PC-3 (cell line): ENCODE measurements around the gene GTF2H4. TPM values are rescaled to one million over a fixed set of nuclear protein-coding genes. Genes with fewer than 3 reads are reported as not detected.

ENCODE experiments used
- ATAC-seq: fragments of 200-7000 bp; cut with Tn5 transposase; 2 replicates; pipeline ENCODE4 v1.9.1; 2020; ENCODE audit warnings: mild to moderate bottlenecking, moderate library complexity
- BruUV-seq: library from RNA; stranded (reverse); fragments of 400-500 nt; replicated peaks from 2 replicates; lab custom pipeline; 2021; lab: Mats Ljungman, UMichigan
- CTCF ChIA-PET: fragments of 300-600 bp; sonication (Branson Sonifier 250); formaldehyde crosslinking; loops from one replicate; lab custom pipeline; 2022; ENCODE audit warnings: antibody characterized with exemption; lab: Charles Lee
- POLR2A ChIA-PET: fragments of 300-600 bp; sonication (Branson Sonifier 250); formaldehyde crosslinking; loops from one replicate; lab custom pipeline; 2022; ENCODE audit warnings: antibody characterized with exemption; ENCODE audit not compliant: unreplicated experiment; lab: Charles Lee
- DNase-seq: peaks from one replicate; pipeline ENCODE4 v3.0.0-alpha.2; 2015
- H2AFZ ChIP-seq: fragments of 300-600 bp; sonication (generic); 2 replicates; pipeline ENCODE4 v1.6.0; 2016; ENCODE audit warnings: antibody characterized with exemption, low read length
- H3F3A ChIP-seq: fragments of 300-600 bp; sonication (generic); one replicate; pipeline ENCODE4 v1.6.0; 2017; ENCODE audit warnings: antibody characterized with exemption, low read length, control low read depth, mild to moderate bottlenecking; ENCODE audit not compliant: unreplicated experiment
- H3K27ac ChIP-seq: fragments of 300-600 bp; sonication (generic); 2 replicates; pipeline ENCODE4 v1.5.1; 2016; ENCODE audit warnings: mild to moderate bottlenecking, low read length
- H3K27me3 ChIP-seq: fragments of 300-600 bp; sonication (generic); 2 replicates; pipeline ENCODE4 v1.6.1; 2016; ENCODE audit warnings: low read length, mixed read lengths
- H3K36me3 ChIP-seq: fragments of 300-600 bp; sonication (generic); 2 replicates; pipeline ENCODE4 v1.6.1; 2016; ENCODE audit warnings: low read depth, mixed run types, low read length, mixed read lengths
- H3K4me1 ChIP-seq: fragments of 300-600 bp; sonication (generic); 2 replicates; pipeline ENCODE4 v1.5.1; 2016; ENCODE audit warnings: low read length; ENCODE audit not compliant: insufficient read depth
- H3K4me2 ChIP-seq: fragments of 300-600 bp; sonication (generic); 2 replicates; pipeline ENCODE4 v1.6.0; 2016; ENCODE audit warnings: low read length
- H3K4me3 ChIP-seq: fragments of 300-600 bp; sonication (generic); 2 replicates; pipeline ENCODE4 v1.5.1; 2016; ENCODE audit warnings: mild to moderate bottlenecking, low read length, mixed read lengths
- H3K79me2 ChIP-seq: fragments of 300-600 bp; sonication (generic); 2 replicates; pipeline ENCODE4 v1.6.1; 2017; ENCODE audit warnings: low read length, mixed read lengths
- H3K9ac ChIP-seq: fragments of 300-600 bp; sonication (generic); 2 replicates; pipeline ENCODE4 v1.6.0; 2016; ENCODE audit warnings: mild to moderate bottlenecking, low read length
- H3K9me2 ChIP-seq: fragments of 300-600 bp; sonication (generic); replicated peaks from 2 replicates; pipeline ENCODE4 v1.6.1; 2016; ENCODE audit warnings: mixed run types, low read length, mixed read lengths
- H3K9me3 ChIP-seq: fragments of 300-600 bp; sonication (generic); 2 replicates; pipeline ENCODE4 v1.6.1; 2016; ENCODE audit warnings: low read length, mixed read lengths
- H4K20me1 ChIP-seq: fragments of 300-600 bp; sonication (generic); 2 replicates; pipeline ENCODE4 v1.6.1; 2016; ENCODE audit warnings: low read length, mixed read lengths
- EZH2 ChIP-seq: fragments of 300-600 bp; sonication (generic); IDR thresholded peaks from one replicate; pipeline ENCODE4 v1.6.1; 2017; ENCODE audit warnings: antibody characterized with exemption, mild to moderate bottlenecking, low read length; ENCODE audit not compliant: unreplicated experiment
- EZH2phosphoT487 ChIP-seq: fragments of 300-600 bp; sonication (generic); IDR thresholded peaks from 2 replicates; pipeline ENCODE4 v1.6.1; 2018; ENCODE audit warnings: mild to moderate bottlenecking, antibody characterized with exemption, low read length, borderline replicate concordance
- intact Hi-C: fragments of 100-400 bp; cut with micrococcal nuclease; formaldehyde crosslinking; loops from 2 replicates; pipeline ENCODE4 v1.9.0; 2023
- total RNA-seq: library from RNA; depleted of rRNA; stranded (reverse); fragments of >200 nt; gene quantifications from 2 replicates; pipeline ENCODE4 v1.2.3, GENCODE V29; 2014
- TF ChIP-seq, protein P1 (sequence below): fragments of 300-600 bp; sonication (generic); conservative IDR thresholded peaks from 2 replicates; pipeline ENCODE4 v1.5.1; 2017; ENCODE audit warnings: antibody characterized with exemption, low read depth, mild to moderate bottlenecking, low read length

The GTF2H4 gene
- total RNA-seq, 1 experiment from 2014 or later: 28.7 TPM

DNA sequence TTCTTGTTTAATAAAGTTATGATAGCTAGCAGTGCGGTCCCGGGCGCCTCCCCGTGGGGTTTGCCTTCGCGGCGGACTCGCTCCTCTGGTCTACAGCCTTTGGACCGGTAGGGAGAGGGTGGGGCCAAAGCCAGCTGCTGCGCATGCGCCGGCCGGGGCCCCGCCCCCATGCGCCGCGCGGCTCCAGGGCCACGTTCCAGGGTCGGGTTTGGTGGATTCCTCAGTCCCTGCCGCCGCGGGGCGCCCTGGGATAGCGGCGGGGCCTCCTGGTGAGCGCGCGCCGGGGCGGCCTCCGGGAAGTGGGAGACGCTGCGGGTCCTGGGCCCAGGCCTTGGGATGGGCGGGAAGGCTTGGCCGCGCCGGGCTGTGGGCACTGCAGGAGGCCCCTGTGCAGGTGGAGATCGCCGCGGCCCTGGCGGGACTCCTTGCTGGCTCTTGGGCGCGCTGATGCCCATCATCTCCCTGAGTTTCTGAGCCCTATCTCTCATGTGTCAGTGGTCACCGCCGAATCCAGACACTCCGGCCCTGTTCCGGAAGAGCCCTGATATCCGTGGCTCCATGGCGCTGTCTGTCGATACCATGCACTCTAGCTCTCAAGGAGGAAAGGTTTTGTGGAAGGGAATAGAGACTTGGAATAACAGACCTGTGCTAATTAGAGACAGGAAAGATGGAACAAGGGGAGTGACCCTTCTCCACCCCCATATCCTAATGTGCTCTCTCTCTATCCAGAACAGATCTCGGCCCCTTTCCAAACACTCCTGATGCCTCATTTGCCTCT lies 6.3 kb downstream of the GTF2H4 start, which contains the start of gene VARS2:
Gene VARS2 (plus strand): TSS at position 163 of the 778 bp plus-strand sequence. CDS start 599 bp downstream, at position 762.
- peak; percentile 87 for ATAC-seq
- BruUV-seq: TSS peak; percentile 78
- Histone ChIP-seq H3K27me3 (no peaks in the 10 kb centered on the region), H3K4me1 (peaks cover 28% of the 10 kb centered on the region), H3K9ac (peak within 1 kb of the TSS; percentile 87), H3F3A (no peaks in the 10 kb centered on the region), H4K20me1 (no peaks in the 10 kb centered on the region), H2AFZ (peak within 1 kb of the TSS; percentile 78), H3K4me2 (peak within 1 kb of the TSS; percentile 89), H3K4me3 (peak within 1 kb of the TSS; percentile 67), H3K27ac (peak within 1 kb of the TSS; percentile 51), H3K79me2 (peaks cover 11% of the 10 kb centered on the region), H3K9me3 (no peaks in the 10 kb centered on the region), H3K36me3 (peaks cover 11% of the 10 kb centered on the region; the same call in 1 of the 2 replicates), H3K9me2 (no peaks in the 10 kb centered on the region)
- ChIA-PET CTCF (interaction anchor here (0.5 to 3.6 kb wide), 19 partner anchors 29 to 447 kb away, joined by 3 to 48 read pairs (median 4); partner anchors contain the start of gene PSORS1C1), POLR2A (interaction anchor here (0.6 kb wide), 1 partner anchor 171 kb away, joined by 6 read pairs; no protein-coding TSS in a partner anchor)
- TF ChIP-seq, protein P1, sequence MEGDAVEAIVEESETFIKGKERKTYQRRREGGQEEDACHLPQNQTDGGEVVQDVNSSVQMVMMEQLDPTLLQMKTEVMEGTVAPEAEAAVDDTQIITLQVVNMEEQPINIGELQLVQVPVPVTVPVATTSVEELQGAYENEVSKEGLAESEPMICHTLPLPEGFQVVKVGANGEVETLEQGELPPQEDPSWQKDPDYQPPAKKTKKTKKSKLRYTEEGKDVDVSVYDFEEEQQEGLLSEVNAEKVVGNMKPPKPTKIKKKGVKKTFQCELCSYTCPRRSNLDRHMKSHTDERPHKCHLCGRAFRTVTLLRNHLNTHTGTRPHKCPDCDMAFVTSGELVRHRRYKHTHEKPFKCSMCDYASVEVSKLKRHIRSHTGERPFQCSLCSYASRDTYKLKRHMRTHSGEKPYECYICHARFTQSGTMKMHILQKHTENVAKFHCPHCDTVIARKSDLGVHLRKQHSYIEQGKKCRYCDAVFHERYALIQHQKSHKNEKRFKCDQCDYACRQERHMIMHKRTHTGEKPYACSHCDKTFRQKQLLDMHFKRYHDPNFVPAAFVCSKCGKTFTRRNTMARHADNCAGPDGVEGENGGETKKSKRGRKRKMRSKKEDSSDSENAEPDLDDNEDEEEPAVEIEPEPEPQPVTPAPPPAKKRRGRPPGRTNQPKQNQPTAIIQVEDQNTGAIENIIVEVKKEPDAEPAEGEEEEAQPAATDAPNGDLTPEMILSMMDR: peak; percentile 50
- no peak for TF ChIP-seq EZH2phosphoT487
- no peak for TF ChIP-seq EZH2
- DNase-seq: peak; percentile 97
- intact Hi-C loops: loop anchor here (1.0 kb wide), 2 partner anchors 29 to 86 kb away; no protein-coding TSS in a partner anchor

GRCh38 chr6:30914854-30915590 lies 7.0 kb downstream of the GTF2H4 start:
- Histone ChIP-seq H3K27me3 (no peaks in the 10 kb centered on the region), H3K79me2 (peaks cover 6% of the 10 kb centered on the region; the same call in 1 of the 2 replicates), H4K20me1 (no peaks in the 10 kb centered on the region), H3K36me3 (peaks cover 12% of the 10 kb centered on the region; the same call in 1 of the 2 replicates), H3K9ac (peak overlapping the region; percentile 87), H3K4me1 (peaks cover 26% of the 10 kb centered on the region), H3K9me2 (no peaks in the 10 kb centered on the region), H3F3A (no peaks in the 10 kb centered on the region), H2AFZ (peak overlapping the region; percentile 78; the same call in 1 of the 2 replicates), H3K27ac (peak overlapping the region; percentile 48), H3K4me3 (peak overlapping the region; percentile 67), H3K4me2 (peak overlapping the region; percentile 89), H3K9me3 (no peaks in the 10 kb centered on the region)
- ATAC-seq: peak; percentile 6
- ChIA-PET POLR2A (no interaction called here), CTCF (interaction anchor here (0.8 to 3.6 kb wide), 8 partner anchors 10 to 172 kb away, joined by 3 to 48 read pairs (median 6); no protein-coding TSS in a partner anchor)
- no TSS peak for BruUV-seq
- DNase-seq: no peak
- TF ChIP-seq EZH2phosphoT487: no peak
- TF ChIP-seq EZH2: no peak
- TF ChIP-seq, protein P1: no peak
- intact Hi-C loops: loop anchor here (1.0 kb wide), 4 partner anchors 30 to 172 kb away; no protein-coding TSS in a partner anchor
